Stimulated activated CD8-positive, alpha-beta memory T cell treated with anti-CD3 and anti-CD28 coated beads, Interleukin-15, amount 100 ng/mL, for 1 hour (primary cell): Measurements from ENCODE around the gene SPINK7.

Source experiments
- DNase-seq: peaks from one replicate; pipeline ENCODE4 v3.0.0-alpha.2; 2020; ENCODE audit warnings: low read depth

Gene SPINK7

GRCh38 chr5:148343603-148344487, 31.6 kb downstream of the SPINK7 start:
- no peak for DNase-seq

GRCh38 chr5:148347706-148348105, 35.5 kb downstream of the SPINK7 start:
- DNase-seq = no peak

GRCh38 chr5:148352696-148353095, 40.5 kb downstream of the SPINK7 start:
- DNase-seq = no peak

- DNase-seq = no peak
Observed at GRCh38 chr5:148353634-148354033, 41.4 kb downstream of the SPINK7 start.

GRCh38 chr5:148364343-148364742, 52.1 kb downstream of the SPINK7 start:
- DNase-seq = no peak
